C4-2B (cell line): ENCODE results near the gene RNF167.

Source experiments
- H3K27ac ChIP-seq: fragments of 450-650 bp; 2 replicates; pipeline ENCODE4 v1.5.1; 2017
- ZFX ChIP-seq: fragments of 450-650 bp; IDR thresholded peaks from 2 replicates; pipeline ENCODE4 v1.6.1; 2017
- TF ChIP-seq, protein P1 (sequence below): fragments of 450-650 bp; conservative IDR thresholded peaks from 2 replicates; pipeline ENCODE4 v1.5.1; 2017; ENCODE audit warnings: mild to moderate bottlenecking

The RNF167 gene

DNA sequence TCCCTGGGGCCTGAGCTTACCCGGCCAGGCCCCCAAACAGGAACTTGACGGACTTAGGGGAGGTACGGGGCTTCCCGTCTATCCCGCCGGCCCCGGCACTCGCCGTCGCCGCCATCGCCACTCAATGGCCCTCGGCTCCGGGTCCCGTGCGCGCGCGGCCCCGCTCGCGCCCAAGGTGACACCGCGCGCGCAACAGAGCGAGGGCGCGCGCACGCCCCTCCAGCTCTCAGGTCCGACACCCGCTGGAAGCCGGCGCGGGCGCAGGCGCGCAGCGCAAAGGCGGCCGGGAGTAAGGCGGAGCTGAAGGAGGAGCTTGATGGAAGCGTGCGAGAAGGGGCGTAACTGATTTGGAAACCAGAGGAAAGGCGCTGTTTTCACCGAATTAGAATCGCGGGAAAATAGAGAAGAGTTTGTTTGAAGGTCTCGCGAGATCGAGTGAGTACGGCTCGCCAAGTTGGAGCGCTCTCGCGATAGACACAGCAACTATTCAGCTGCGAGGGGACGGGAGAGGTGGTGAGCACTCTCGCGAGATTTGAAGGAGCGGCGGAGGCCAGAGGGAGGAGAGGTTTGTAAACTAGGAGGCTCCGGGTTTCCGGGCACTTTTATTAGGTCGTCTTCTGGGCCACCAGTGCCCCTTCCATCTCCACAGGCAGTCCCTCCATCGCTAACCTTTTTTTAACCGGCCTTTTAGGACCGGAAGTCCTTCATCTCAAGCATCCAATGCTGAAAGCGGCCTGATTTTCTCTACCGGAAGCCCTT lies at the start of gene RNF167, which contains the start of gene SLC25A11:
TSS of gene RNF167 (plus strand) at position 473 of the 759 bp plus-strand sequence. CDS start 642 bp downstream, outside the sequence.
TSS of gene SLC25A11 (minus strand) at position 251 of the 759 bp plus-strand sequence. CDS start at position 115, 136 bp downstream.
- no peak for TF ChIP-seq ZFX
- TF ChIP-seq, protein P1, sequence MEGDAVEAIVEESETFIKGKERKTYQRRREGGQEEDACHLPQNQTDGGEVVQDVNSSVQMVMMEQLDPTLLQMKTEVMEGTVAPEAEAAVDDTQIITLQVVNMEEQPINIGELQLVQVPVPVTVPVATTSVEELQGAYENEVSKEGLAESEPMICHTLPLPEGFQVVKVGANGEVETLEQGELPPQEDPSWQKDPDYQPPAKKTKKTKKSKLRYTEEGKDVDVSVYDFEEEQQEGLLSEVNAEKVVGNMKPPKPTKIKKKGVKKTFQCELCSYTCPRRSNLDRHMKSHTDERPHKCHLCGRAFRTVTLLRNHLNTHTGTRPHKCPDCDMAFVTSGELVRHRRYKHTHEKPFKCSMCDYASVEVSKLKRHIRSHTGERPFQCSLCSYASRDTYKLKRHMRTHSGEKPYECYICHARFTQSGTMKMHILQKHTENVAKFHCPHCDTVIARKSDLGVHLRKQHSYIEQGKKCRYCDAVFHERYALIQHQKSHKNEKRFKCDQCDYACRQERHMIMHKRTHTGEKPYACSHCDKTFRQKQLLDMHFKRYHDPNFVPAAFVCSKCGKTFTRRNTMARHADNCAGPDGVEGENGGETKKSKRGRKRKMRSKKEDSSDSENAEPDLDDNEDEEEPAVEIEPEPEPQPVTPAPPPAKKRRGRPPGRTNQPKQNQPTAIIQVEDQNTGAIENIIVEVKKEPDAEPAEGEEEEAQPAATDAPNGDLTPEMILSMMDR, result no peak
- peak within 1 kb of the TSS; percentile 97 for H3K27ac ChIP-seq

DNA sequence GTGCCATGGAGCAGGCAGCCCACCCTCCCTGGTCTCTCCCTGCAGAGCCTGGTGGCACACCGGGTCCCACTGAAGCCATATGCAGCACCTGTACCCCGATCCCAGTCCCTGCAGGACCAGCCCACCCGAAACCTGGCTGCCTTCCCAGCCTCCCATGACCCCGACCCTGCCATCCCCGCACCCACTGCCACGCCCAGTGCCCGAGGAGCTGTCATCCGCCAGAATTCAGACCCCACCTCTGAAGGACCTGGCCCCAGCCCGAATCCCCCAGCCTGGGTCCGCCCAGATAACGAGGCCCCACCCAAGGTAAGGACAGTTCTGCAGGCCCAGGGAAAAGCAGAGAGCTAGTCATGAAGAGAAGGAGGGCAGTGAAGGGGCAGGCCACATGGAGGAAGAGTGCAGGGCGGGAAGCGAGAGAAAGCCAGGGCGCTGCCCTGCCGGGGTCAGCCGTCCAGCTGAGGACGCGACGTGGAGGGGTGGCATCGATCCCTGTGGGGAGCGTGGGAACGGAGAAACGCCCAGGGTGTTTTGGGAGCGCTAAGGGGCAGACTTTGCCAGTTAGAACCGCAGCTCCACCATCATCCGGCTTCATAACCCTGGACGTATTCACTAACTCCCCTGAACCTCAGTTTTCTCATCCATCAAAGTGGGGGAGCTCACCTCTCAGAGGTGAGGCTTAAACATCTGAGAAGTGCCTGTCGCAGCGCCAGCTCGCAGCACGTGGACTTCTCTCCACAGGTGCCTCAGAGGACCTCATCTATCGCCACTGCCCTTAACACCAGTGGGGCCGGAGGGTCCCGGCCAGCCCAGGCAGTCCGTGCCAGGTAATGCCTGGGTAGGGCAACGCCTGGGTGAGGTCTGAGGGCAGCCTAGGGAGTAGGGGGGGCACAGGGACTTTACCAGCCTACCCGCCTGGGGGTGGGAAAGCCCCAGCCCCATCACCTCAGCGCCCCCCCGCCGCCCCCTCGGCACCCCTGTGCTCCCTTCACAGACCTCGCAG lies 48.4 kb upstream of the RNF167 start:
- TF ChIP-seq ZFX, result no peak
- TF ChIP-seq, protein P1, result no peak
- no peak overlapping the region for H3K27ac ChIP-seq

DNA sequence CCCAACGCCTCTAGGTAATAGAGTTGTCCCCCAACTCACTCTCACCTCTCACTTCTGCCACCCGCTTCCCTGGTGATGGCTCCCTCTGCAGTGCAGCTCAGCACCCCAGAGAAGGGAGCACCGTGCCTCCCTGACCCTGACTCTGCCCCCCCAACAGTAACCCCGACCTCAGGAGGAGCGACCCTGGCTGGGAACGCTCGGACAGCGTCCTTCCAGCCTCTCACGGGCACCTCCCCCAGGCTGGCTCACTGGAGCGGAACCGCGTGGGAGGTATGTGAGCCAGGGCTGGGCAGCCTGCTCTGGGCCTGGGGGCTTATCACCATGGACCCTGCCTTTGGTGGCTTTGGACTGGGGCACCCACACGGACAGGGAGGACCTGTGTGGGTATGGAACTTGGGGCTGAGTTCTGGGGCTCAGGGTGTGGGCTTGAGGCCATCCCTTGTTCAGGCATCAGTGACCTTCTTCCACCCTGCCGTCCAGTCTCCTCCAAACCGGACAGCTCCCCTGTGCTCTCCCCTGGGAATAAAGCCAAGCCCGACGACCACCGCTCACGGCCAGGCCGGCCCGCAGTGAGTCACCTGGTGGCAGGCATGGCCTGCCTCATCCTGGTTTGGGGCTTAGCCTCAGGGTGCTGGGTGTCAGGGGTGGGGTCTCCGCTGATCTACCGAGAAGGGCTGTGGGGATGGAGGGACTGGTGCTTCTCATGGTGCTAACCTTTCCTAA lies 47.4 kb upstream of the RNF167 start:
- no peak for TF ChIP-seq ZFX
- TF ChIP-seq, protein P1, result no peak
- no peak overlapping the region for H3K27ac ChIP-seq

DNA sequence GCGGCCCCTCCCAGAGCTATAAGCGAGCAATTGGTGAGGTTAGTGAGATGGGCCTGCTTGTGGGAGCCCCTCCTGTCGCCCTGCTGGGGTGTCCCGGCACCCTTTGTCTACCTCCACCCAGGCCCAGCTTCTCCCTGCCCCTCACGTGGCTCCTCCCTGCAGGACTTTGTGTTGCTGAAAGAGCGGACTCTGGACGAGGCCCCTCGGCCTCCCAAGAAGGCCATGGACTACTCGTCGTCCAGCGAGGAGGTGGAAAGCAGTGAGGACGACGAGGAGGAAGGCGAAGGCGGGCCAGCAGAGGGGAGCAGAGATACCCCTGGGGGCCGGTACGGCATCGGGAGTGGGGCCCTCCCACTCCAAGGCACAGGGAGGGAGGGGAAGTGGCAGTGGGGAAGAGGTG lies 46.8 kb upstream of the RNF167 start:
- TF ChIP-seq ZFX, result no peak
- TF ChIP-seq, protein P1, result no peak
- no peak overlapping the region for H3K27ac ChIP-seq

DNA sequence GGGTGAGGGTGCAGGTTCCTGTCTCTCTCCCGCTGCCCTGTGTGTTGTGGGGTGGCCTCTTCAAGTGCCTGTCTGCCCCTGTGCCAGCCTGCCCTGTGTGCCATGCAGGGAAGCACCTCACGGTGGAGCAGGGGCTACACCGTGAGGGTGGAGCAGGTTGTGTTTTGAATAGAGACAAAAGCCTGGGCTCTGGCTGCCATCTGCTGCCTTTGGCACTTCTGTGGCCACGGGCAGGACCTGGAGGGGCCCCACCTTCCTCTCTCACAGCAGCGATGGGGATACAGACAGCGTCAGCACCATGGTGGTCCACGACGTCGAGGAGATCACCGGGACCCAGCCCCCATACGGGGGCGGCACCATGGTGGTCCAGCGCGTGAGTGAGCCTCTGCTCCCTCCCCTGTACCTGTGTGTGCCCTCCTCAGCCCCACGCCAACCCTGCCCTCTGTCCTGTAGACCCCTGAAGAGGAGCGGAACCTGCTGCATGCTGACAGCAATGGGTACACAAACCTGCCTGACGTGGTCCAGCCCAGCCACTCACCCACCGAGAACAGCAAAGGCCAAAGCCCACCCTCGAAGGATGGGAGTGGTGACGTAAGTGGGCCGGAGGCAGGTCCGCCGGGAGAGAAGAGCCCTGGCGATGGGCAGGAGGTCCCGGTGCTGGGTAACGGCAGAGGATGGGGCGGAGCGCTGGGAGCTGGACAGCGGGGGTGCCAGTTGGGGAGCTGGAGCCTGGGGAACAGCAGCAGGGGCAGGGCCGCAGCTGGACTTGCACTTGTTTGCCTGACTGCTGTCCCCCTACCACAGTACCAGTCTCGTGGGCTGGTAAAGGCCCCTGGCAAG lies 46.1 kb upstream of the RNF167 start:
- TF ChIP-seq, protein P1, result no peak
- no peak for TF ChIP-seq ZFX
- no peak overlapping the region for H3K27ac ChIP-seq

DNA sequence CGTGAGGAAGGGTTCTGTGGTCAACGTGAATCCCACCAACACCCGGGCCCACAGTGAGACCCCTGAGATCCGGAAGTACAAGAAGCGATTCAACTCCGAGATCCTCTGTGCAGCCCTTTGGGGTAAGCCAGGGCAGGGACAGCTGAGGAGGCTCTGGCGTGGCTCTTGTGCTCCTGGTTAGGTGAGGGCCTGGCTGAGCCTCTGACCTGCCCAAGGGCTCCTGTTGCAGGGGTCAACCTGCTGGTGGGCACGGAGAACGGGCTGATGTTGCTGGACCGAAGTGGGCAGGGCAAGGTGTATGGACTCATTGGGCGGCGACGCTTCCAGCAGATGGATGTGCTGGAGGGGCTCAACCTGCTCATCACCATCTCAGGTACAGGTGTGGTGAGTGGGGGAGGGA lies 44.9 kb upstream of the RNF167 start:
- TF ChIP-seq, protein P1, result no peak
- TF ChIP-seq ZFX, result no peak
- H3K27ac ChIP-seq, result no peak overlapping the region
